HG03025 (cell line): ENCODE measurements around the gene MAN1B1.

Source experiments
- ATAC-seq: cut with Tn5 transposase; IDR thresholded peaks from one replicate; pipeline ENCODE4 v1.9.1; 2021; ENCODE audit warnings: mild to moderate bottlenecking, moderate library complexity; ENCODE audit not compliant: unreplicated experiment, low FRiP score

Gene MAN1B1

GRCh38 chr9:137086531-137087408, at the start of gene MAN1B1:
MAN1B1 (plus strand) TSS chr9:137086985; CDS start chr9:137087000, 15 bp downstream.
- peak; percentile 85 for ATAC-seq

DNA sequence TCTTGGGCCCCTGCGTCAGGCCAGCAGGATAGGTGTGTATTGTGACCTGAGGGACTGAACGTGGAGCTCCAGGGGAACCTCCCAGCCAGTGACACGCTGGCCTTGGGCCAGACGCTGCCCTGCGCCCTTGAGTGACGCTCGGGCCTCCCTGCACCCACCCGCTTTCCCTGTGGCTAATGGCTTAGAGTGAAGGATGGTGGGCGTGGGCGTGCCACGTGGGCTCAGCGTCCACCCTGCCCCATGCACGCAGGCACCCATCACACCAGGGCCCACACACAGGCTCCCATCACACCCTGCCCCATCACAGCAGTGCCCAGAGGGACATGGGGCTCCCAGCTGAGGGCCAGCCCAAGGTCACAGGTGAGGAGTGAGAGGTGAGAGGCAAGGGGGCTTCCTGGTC, 49.8 kb upstream of the MAN1B1 start:
- no peak for ATAC-seq

- ATAC-seq, result no peak
These were observed 49.3 kb upstream of the MAN1B1 start for GRCh38 chr9:137037483-137037882.

- ATAC-seq, result no peak
These were observed 47.9 kb upstream of the MAN1B1 start for GRCh38 chr9:137038916-137039315.

GRCh38 chr9:137039611-137040366, 47.0 kb upstream of the MAN1B1 start:
- no peak for ATAC-seq

GRCh38 chr9:137040568-137040967, 46.2 kb upstream of the MAN1B1 start:
- ATAC-seq, result no peak

GRCh38 chr9:137041124-137041523, 45.7 kb upstream of the MAN1B1 start:
- ATAC-seq, result no peak

DNA sequence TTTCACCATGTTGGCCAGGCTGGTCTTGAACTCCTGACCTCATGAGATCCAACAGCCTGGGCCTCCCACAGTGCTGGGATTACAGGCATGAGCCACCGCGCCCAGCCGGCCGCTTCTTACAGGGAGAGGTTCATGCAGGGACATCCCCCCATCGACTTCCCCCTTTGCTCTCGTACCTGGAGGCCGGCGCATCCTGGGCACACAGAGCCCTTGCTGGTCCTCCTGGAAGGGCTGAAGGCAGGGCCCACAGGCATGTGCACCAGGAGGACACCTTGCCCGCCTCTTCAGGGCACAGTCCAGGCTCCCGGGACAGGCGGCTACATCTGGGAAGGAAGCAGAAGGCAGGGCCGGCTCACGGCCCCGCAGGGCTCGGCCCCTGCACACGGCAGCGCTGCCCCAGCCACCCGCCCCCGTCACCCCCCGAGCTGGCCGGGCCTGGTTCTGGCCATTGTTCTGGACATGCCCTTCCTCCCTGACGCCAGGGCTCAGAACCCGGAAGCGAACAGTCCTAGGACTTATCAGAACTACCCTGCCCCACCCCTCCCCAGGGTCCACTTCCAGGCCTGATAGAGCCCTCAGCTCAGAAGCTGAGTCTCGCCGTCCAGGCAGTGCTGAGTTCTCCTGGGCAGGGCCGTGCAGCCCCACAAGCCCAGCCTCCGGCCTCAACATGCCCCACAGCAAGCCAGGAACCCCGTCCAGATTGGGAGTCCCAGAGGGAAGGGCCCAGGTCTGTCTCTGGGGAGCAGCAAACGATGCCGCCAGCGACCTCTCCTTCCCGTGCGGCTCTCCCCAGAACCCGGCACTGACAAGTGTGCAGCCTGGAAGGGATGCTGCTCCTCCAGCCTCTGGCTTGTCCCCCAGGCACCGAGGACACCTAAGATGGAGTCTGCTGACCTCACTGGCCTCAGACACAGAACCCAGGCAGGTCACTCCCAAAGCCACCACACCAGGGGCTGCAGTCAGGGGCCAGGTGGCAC, 43.7 kb upstream of the MAN1B1 start:
- no peak for ATAC-seq

DNA sequence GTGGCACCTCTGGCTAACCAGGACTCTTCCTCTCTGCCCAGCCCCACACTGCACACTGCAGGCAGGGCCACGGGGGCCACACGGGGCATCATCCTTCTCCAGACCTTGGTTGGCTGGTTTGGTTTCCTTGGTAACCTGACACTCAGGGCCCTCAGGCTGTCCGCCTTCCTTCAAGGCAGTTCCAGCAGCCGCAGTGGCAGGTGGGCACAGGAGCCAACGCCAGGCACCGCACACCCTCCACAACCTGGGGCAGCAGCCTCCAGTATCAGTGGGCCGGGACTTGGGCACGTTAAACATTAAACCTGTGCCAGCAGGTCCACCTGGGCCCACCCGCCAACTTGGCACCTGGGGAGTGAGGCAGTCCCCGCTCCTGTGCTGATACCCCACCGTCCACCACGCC, 42.7 kb upstream of the MAN1B1 start:
- ATAC-seq, result no peak

DNA sequence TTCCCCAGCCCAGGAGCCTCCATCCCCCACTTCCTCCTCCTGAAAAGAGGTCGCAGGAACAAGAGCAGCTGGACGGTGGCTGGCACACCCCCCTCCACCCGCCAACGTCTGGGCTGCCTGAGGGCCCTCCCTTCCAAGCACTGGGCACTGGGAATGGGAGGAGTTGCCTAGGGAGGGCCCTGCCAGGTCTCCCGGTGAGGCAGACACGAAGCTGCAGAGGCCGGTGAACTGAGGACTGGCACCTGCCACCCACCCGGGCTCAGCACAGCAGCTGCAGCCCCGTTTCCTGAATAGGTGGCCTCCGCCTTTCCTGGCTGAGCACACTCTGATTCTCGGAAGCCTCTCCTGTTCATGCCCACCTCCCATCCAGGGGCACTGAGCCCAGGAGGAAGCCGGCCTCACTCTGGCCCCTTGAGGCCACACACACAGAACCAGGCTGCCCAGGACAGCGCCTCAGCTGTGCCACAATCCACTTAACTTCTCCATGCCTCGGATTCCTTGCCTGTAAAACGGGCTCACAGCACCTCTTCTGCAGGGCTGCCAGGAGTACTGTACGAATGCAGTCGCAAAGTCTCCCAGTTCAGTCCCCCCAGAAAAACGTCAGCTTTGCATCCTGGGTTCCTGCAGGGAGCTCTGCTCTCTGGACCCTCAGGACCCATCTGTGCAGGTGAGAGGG, 42.1 kb upstream of the MAN1B1 start:
- ATAC-seq, result no peak

DNA sequence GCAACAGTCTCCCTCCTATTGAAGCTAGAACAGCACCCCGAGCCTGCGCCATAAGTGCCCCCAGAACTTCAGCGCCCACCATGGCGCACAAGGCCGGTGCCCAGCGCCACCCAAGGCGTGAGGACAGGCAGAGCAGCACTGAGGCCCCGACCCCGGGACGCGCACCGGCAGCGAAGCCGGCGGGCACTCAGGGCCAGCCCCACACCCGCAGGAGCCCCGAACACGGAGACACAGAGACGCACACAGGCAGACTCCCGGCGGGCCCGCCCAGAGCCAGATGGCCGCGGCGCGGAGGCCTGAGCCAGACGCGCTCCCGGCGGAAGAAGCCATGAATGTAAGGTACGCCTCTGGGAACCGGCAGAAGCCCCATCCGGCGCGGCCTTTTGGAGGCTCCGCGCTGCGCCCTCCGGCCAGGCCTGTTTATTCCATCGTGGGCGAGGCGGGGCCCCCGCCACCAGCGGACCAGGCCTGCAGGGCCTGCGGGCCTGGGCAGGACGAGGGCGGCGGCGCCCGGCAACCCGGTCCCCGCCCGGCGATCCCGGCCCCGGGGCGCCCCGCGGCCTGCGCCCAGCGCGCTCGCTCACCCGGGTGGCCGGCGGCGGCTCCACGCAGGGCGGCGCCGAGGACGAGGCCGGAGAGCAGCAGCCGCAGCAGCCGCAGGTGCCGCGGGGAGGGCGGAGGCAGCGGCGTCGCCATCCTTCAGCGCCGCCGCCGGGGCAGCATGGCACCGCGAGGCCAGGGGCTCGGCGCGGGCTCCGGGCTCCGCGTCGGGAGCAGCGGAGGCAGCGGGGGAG, 41.3 kb upstream of the MAN1B1 start:
- no peak for ATAC-seq

DNA sequence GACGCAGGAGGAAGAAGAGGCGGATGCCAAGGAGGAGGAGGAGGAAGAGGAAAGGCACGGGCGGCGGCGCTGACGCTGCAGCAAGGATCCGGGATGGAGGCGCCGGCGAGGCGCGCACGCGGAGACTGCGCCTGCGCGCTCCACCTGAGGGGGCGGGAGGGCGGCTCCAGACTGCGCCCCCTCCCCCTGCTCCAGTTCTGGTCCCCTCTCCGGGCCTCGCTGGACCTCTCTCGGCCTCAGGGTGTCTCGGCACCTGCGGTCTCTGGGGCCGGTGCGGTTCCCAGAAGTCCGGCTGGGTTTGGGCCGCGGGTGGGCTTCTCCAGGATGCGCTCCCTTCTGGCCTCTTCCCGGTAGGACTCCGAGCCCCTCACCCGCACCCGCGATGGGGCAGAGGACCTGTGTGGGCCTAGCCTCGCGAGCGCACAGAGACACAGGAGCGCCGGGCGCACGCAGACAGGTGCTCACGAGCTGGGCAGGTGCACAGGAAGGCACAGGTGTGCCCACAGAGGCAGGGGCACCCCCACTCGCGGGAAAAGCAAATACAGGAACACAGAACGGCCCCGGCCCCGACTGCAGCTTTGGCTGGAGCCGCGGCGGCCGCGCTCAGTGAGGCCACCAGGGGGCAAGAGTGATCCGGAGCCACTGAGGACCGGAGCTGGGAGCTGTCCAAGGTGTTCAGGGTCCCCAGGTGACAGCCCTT, 40.5 kb upstream of the MAN1B1 start, which contains the start of gene NPDC1:
TSS of gene NPDC1 (minus strand) at position 90 of the 700 bp plus-strand sequence. CDS start 188 bp downstream, outside the sequence.
- ATAC-seq, result no peak

DNA sequence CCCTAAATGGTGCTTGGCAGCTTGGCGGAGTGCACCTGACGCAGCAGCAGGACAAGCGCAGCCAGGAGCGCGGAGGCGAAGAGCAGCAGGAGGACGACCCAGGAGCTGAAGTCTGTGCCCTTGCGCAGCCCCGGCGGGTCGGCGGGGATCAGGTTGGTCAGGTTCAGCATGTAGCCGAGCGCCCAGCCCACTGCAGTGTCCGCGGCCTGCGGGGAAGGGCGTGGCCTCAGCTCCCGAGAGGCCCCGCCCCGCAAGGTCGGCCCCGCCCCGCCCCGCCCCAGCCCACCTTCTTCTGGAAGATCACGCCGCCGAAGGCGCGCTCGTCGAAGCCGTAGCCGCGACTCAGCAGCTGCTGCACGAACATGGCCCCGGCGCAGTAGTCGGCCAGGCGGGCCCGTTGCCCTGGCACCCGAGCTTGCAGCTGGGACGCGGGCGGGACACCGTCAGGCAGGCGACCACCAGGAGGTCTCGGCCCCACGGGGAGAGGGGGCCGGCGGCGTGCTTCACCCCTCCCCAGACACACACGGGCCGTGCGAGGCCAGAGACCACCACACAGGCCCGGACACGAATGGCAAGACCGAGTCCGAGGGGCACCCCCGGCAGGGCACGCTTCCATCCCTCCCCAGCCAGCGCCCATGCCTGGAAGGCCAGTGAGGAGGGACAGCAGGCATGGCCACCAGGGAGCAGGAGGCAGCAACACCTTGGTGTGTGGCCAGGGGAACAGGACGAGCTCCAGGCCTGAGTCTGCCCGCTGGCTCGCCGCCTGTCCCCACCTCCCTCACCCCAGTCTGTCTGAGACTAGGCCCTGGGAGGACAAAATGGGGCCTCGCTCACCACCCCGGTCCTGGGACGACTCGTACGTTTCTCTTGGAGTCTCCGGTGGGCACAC, 37.9 kb upstream of the MAN1B1 start:
- no peak for ATAC-seq

GRCh38 chr9:137049544-137050449, 37.0 kb upstream of the MAN1B1 start:
- ATAC-seq, result no peak

DNA sequence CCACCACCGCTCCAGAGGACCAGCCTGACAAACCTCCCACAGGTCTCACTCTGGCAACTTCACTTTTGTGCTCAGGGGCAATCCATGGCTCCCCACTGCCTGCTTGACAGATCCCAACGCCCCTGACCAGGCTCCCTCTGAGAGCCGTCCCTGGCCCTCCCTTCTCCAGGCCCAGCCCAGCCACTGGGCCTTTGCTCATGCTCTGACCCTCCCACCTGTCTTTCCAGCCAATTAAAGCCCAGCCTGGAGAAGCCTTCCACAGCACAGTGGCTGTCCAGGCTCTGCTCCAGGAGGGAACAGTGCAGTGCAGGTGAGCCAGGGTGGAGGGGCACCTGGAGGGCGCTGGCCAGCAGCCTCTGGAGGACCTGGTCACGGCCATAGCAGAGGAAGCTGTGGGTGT, 36.2 kb upstream of the MAN1B1 start:
- ATAC-seq, result no peak

DNA sequence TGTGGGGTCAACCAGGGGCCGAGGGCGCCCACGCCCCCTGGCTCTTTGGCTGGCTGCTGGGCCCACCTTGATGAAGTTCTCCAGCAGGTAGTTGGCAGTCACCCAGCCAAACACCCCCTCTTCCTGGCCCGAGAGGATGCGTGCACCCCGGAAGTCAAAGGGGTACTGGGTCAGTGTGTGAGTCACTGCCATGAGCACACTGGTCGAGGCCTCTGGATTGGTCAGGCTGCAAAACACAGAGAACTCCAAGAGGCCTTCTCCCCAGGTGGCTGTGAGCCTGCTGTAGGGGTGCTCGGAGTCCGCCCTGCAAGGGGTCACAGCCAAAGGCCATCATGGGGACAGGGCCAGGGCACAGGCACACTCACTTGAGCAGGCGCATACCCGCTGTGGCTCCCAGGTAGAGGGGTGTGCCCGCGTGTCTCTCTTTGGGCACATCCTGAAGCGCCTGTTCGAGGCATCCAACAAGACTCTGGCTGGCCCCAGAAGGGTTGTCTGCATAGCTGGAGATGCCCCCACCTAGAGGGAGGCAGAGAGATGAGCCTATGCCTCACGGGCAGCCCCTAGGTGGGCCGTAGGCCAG, 35.5 kb upstream of the MAN1B1 start:
- ATAC-seq, result no peak
